ENCODE measurements around the gene AFAP1L2.
"Not testable (repeated sequence)": the region's sequence is repeated elsewhere in the genome, so short reads cannot be mapped to it uniquely, and the experiment has no call there.

The AFAP1L2 gene

DNA sequence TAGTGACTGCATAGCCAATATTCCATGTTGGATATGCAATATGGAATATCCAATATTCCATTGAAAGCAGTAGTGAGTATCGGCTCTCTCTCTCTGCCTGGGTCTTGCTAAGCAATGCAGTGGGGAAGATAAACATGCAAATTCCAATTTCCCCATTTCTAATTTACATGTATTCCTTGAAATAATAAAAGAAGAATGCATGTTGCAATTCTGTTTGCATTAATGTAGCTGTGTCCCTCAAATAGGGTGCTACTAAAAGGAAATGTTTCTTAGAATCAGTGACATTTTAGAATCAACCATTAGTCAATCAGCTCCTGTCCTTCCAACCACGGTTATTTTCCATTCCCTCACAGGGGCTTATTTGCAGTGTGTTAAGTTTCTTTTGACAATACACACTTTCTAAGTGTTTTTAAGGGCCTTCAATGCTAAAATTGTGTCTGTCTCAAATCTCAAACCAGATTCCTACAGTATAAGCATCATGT, 46.7 kb downstream of the AFAP1L2 start:
- DNase-seq: no peak

DNA sequence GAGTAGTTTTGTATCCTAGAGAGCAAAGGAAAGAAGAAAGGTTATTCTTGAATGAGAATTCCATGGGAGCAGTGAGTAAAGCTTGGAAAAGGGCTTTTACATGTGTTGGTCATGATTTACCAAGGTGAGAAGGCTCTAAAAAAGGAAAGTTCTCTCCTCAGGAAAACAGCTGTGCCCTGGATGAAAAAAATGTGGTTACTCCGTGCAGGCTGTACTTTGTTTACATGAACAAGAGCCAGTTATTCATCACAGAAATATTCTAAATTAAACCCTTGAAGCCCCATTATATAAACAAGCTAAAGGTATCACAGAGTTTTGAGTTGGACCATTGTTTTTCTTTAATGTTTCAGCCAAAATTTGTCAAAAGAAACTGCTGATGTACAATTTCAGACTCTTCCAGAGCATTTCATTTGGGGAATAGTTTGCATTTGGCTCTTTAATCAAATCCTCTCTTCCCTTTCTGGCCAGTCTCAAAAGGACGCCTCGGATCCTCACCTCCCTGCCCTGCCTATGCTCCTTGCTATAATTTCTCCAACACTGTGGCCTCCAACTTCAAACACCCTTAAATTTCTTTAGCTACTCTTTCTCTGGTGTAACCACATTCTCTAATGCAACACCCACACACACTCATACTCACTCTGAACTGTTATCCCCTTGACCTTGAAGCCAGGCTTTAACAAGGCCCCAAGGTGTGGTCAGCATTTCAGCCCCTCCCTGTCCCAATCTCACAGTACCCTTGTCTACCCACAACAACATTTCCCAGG, 47.4 kb downstream of the AFAP1L2 start:
- DNase-seq: no peak

- no peak for DNase-seq
Measured at GRCh38 chr10:114356126-114356525, 48.2 kb downstream of the AFAP1L2 start.

- no peak for DNase-seq
Measured at GRCh38 chr10:114353383-114353782, 50.9 kb downstream of the AFAP1L2 start.

DNA sequence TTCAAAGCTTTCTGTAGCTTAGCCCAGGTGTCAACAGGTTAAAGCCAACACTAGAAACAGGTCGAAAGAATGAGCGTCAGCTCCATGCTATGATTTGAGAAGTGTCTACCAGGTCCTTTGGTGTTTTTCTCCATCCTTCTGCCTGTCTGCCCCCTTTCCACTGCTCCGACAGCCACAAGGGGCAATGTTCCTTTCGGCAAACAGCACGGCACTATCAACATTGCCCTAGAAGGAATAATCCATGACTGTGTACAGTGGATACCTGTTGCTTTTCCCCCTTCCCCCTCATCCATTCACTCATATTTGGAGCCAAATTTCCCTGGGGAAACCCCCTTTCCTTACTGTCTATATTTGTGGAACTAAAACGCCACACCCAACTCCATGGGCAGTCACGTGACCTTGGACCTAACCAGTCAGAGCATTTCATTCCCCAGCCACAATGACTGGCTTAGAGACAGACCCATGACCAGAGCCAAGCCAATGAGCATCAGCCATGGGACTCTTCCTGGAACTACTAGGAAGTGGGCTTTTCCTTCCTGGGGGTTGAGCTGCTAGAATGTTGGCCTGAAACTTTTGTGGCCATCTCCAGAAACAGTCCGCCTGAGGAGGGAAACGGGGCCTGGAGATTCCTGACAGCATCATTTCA, 51.5 kb downstream of the AFAP1L2 start:
- DNase-seq: no peak

DNA sequence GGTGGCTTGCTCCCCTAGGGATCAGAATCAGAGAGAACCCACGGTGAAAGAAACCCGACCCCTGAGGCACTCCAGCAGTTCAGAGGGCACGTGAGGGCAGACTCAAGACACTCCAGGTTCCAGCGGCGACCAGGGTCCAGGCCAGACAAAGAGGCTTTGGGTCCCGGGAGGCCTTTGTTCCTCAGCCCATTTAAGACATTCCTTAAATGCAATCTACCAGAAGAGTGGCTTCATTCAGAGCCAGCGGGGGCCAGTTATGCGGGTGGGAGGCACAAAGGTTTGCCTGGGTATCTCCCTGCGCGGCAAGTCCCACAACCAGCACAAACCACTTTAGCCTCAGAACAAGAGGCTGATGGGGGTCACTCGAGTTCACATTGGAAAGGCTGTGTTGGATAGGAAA, 53.6 kb downstream of the AFAP1L2 start:
- no peak for DNase-seq

DNA sequence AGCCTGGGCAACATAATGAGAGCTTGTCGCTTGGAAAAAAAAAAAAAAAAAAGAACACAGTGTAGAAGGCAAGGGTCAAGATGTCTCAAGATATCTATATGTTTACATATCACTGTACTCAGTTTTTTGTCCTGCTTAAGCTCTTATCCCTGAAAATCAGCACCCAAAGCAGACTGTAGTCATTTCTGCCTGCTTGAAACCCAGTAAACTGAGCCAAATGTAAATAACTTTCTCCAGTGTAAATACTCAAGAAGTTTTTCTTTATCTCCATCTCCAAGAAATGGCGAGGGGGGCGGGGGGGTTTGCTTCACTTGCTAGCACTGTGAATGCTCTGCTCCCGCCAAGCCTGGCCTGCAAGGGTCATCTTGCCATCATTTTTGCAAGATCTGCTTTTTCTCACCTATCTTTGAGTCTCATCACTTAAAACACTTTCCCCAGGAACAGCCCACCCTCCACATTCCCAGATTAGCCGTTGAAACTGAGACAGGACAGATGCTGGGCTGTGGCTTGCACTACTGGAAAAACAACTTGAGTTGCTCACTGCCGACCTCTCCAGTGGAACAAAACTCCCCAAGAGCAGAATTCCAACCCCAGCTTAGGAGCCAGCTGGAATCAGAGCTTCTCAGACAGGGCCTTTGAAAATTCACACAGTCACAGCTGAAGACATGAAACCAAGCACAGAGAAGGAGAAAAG, 54.6 kb downstream of the AFAP1L2 start:
- no peak for DNase-seq

- DNase-seq: not testable (repeated sequence)
Measured at GRCh38 chr10:114349071-114349470, 55.2 kb downstream of the AFAP1L2 start.

GRCh38 chr10:114347791-114348190, 56.5 kb downstream of the AFAP1L2 start:
- DNase-seq: no peak

DNA sequence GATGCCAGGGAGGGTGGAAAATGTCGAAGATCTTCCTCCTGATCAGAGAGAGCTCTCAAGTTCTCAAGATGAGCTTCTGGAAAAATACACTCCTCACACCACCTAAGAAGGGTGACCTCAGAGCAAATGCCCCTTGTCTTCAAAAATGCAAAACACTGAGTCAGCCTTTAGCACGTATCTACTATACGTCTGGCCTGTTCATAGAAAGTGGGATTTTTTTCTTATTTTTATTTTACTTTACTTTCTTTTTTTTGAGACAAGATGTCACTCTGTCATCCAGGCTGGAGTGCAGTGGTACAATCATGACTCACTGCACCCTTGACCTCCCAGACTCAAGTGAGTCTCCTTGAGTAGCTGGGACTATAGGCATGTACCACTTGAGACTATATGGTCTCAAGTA, 57.1 kb downstream of the AFAP1L2 start:
- no peak for DNase-seq

- DNase-seq: no peak
Measured at GRCh38 chr10:114346176-114347031, 57.9 kb downstream of the AFAP1L2 start.

- DNase-seq: no peak
Measured at GRCh38 chr10:114345701-114346100, 58.6 kb downstream of the AFAP1L2 start.

DNA sequence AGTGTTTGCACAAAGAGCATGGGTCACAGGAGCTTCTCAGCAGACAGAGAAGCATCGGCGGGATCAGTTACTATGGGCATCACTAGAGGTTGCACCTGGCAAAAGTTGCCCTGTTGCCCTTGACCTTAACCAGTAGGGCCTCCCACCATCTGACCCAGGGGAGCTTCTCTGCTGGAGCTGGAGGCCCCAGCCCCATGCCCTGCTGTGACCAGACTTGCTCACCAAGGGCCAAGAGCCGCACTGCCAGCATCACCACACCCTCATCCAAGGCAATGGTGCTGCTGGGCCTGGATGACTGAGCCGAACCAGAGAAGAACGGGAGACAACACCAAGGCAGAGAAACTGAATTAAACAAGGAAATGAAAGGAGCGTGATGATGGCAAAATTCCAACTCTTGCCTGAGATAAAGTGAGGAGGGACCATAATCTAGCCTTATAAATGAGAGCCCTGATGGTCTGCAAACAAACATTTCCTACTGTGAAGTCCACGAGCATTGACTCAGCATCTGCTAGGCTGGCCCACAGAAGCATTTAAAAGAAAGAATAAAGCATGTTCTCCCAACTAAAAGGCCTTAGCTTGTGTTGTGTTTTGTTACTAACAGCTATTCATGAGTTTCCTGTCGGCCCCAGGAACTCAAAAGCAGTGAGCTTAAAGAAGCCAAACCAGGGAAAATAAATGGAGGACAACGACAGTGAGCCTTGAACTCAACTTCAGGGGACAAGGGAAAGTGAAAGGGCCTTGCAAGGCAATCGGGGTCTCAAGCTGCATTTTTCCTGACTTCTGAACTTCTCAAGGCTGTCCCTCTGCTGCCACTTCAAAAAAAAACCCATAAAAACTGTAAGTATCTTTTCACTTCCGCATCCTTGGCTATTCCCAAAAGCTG, 60.4 kb downstream of the AFAP1L2 start:
- DNase-seq: no peak

DNA sequence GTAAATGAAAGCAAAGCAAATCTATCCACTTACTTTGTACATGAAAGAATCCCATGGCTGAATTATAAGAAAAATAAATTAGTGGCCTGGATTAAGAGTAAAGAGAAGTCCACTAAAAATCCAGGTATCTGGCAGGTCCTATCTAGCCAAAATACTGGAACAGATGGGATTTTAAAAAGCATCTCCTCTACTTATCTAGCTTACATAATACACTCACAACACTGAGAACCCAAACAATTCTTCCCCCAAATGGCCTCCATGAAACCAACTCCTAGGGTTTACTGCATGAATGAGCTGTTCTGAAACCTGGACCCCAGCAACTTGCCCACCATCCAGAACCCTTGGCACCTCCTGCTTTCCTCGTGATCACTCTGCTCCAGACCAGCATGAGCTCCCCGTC, 61.3 kb downstream of the AFAP1L2 start:
- no peak for DNase-seq

- DNase-seq: no peak
Measured at GRCh38 chr10:114340816-114341215, 63.5 kb downstream of the AFAP1L2 start.

DNA sequence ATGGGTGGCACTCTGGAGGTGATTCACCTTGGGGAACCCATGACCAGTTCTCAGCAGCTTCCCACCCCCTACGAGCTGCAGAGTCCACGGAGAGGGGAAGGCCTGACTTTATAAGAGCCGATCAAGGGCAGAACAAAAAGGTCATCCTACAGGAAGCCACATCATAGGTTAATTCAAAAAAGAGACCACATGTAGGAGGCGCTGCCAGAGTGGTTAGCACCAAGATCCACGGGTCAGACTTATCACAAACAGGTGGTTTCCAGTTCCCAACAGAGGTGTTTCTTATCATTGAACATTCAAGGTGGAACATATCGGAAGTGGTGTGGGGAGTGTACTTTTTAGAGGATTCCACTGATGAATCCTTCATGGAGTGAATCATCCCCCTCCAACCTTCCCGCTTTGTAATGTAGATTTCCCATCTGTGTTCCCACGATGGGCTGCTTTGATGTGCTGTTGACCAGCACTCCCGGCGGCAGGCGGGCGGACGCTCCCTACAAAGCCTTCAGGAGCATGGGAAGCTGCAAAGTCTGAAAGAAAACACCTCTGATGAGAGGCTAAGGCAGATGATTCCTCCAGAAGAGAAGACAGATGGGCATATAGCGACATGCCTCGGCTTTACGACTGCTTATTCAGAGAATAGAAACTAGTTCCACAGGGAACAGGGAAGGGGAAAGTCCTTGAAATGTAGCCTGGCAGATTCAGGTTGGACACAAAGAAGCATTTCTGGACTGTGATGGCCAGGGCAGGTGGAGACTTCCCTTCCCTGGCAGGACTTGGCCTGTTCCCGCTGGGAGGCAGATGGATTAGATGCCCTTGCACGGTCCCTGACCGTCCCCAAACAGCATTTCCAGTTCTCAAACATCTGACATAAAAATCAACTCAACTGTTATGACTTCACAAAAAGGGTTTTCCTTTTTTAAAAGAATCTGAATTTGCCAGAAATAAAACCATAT, 66.5 kb downstream of the AFAP1L2 start:
- DNase-seq: no peak

DNA sequence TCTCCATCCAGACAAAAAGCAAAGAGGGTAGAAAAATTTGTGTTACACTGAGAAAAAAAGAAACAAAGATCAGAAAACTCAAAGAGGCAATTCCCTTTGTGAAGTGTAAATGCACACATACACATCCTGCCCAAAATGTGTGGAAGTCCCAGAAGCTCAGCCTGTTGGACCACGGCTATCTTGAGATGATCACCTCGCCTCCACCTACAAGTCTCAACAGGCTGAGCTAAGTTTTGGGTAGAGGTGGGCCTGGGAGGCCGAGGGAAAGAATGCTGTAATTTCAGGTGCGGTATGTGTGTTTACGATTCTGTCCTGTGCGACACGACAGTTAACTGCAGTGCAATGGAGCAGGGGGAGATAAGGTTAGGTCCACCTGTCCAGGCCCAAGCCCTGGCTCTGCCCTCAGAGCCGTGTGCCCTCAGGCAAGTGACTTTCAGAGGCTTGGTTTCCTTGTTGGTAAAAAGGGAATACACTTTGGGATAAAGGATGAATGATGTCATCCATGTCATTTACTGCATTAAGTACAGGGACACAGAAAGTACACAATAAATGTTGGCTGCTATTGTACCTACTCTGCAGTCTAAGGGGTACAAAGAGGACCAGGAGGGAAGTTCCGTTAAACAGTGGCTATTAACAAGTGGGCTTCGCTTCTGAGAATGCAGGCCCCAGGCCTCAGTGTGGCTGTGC, 67.3 kb downstream of the AFAP1L2 start:
- no peak for DNase-seq

DNA sequence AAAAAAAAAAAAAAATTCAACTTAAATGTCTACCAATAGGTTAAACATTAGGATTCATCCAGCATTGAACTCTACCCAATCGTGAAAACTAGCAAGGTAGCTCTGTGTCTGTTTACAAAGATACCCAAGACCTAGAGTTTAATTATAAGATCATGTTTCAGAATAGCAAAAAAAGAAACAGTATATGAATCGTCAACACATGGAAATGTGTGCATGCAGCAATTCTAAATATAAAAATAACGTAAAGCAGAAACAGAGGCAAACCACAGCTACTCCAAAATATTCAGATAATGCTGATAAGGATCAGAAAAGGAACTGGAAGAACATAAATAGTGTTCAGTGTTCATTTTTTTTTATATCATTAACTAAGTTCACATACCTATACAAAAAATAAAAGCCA, 68.7 kb downstream of the AFAP1L2 start:
- DNase-seq: no peak

DNA sequence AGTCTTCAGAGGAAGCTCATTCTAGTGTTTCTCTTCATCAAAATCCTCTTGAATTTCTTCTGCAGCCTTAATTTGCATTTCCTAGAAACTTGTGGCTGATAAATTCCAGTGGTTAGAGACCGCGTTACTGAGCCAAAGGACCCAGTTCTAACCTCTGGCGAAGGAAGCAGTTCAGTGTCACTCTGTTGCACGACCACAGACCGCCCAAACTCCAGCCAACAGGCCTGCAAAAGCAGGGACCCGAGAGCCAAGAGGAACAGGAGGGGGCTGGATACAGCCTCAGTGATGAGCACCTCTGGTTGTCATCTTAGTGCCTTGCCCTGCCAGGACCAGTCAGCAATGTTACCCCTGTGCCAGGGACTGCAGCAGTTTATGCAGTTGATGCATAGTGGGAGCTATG, 70.0 kb downstream of the AFAP1L2 start:
- no peak for DNase-seq

DNA sequence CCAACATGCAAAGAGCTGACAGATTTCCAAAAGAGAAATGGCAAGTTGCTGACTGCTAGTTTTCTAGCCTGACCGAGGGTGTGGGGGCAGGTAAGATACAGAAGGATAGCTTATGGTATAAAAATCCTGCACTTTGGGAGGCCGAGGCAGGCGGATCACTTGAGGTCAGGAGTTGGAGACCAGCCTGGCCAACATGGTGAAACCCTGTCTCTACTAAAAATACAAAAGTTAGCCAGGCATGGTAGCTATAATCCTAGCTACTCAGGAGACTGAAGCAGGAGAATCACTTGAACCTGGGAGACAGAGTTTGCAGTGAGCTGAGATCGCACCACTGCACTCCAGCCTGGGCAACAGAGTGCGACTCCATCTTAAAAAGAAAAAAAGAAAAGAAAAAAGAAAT, 70.9 kb downstream of the AFAP1L2 start:
- DNase-seq: not testable (repeated sequence)

Measured in CD4-positive, alpha-beta T cell treated with Interleukin-4 for 4 hours (primary cell).